HepG2 (cell line): ENCODE measurements around the gene MAN2A2.
"Not testable (repeated sequence)": the region's sequence is repeated elsewhere in the genome, so short reads cannot be mapped to it uniquely, and the experiment has no call there.

Experiments
- CREM ChIP-seq, 2 experiments: sonication (generic) in 1 of 2; formaldehyde crosslinking in 1 of 2; IDR thresholded peaks; 2 replicates each; pipeline versions ENCODE4 v1.4.0 to v1.6.1; 2016 to 2020; ENCODE audit warnings: antibody characterized with exemption in 1 of 2, mild to moderate bottlenecking in 1 of 2, missing genetic modification reagents in 1 of 2
- CTCF ChIP-seq: sonication (generic); formaldehyde crosslinking; IDR thresholded peaks from 2 replicates; pipeline ENCODE4 v1.5.0; 2020; ENCODE audit warnings: mild to moderate bottlenecking, missing genetic modification reagents, moderate library complexity
- GABPB1 ChIP-seq: IDR thresholded peaks from 2 replicates; pipeline ENCODE4 v1.6.1; 2016; ENCODE audit warnings: mild to moderate bottlenecking, missing genetic modification reagents, moderate library complexity, missing compliant biosample characterization
- REST ChIP-seq, 2 experiments: IDR thresholded peaks; 2 replicates each; pipeline ENCODE4 v1.6.1; 2011 to 2012; ENCODE audit warnings: low read length in 2 of 2, borderline replicate concordance in 1 of 2, low read depth in 1 of 2, mild to moderate bottlenecking in 1 of 2, moderate library complexity in 1 of 2
- RFX5 ChIP-seq: IDR thresholded peaks from 2 replicates; pipeline ENCODE4 v1.6.1; 2011; ENCODE audit warnings: low read depth, low read length, improper control_type of control experiment
- ZNF280B ChIP-seq: sonication (generic); formaldehyde crosslinking; IDR thresholded peaks from 2 replicates; pipeline ENCODE4 v1.5.0; 2020; ENCODE audit warnings: missing genetic modification reagents, mild to moderate bottlenecking, borderline replicate concordance

GRCh38 chr15:90928106-90928505 lies 25.0 kb downstream of the MAN2A2 start:
- not testable (repeated sequence) for TF ChIP-seq RFX5; CTCF (CRISPR knock-in tag); REST (IDR thresholded peaks at IDR 0.05; ENCODE audit: borderline replicate concordance in 1 of 2, low read depth in 1 of 2, low read length in 2 of 2); GABPB1 (CRISPR knock-in tag); ZNF280B; CREM (IDR thresholded peaks at IDR 0.05); CREM (CRISPR knock-in tag; IDR thresholded peaks at IDR 0.05)
